GM12878 (cell line): ENCODE results near the gene BIRC3. TPM values are rescaled to one million over a fixed set of nuclear protein-coding genes. Genes with fewer than 3 reads are reported as not detected.
A peak's percentile ranks its signal among the peaks of the same experiment; 100 is the strongest.
"Not testable (repeated sequence)": the region's sequence is repeated elsewhere in the genome, so short reads cannot be mapped to it uniquely, and the experiment has no call there.

Source experiments
- ATAC-seq: fragments of 200-7000 bp; cut with Tn5 transposase; 3 replicates; pipeline ENCODE4 v1.9.1; 2020; ENCODE audit warnings: mild to moderate bottlenecking, moderate library complexity
- BruUV-seq: library from RNA; stranded (reverse); fragments of 400-500 nt; replicated peaks from 2 replicates; lab custom pipeline; 2021; lab: Mats Ljungman, UMichigan
- CTCF ChIA-PET: fragments of 300-600 bp; sonication (Branson Sonifier 250); formaldehyde crosslinking; extraction: SDS; loops from one replicate; lab custom pipeline; 2021; ENCODE audit warnings: inconsistent platforms; lab: Yijun Ruan, JAX
- POLR2A ChIA-PET: fragments of 350-600 bp; formaldehyde crosslinking; extraction: SDS; loops from one replicate; lab custom pipeline; 2021; ENCODE audit warnings: inconsistent platforms; lab: Charles Lee
- RAD21 ChIA-PET: fragments of 300-600 bp; sonication (Branson Sonifier 250); formaldehyde crosslinking; loops from one replicate; lab custom pipeline; 2023; ENCODE audit warnings: antibody characterized with exemption; ENCODE audit not compliant: unreplicated experiment; lab: Charles Lee
- SMC1A ChIA-PET: fragments of 300-600 bp; sonication (Branson Sonifier 250); formaldehyde crosslinking; loops from one replicate; lab custom pipeline; 2023; ENCODE audit not compliant: unreplicated experiment, uncharacterized antibody; lab: Charles Lee
- DNase-seq: peaks from one replicate; pipeline ENCODE4 v3.0.0-alpha.2; 2011; ENCODE audit warnings: low read depth, low spot score
- FAIRE-seq: peaks from 3 replicates; lab custom pipeline; 2011; peaks lifted over from hg19 to GRCh38; lab: Jason Lieb, UNC
- H2AFZ ChIP-seq: 2 replicates; pipeline ENCODE4 v1.6.0; 2011; ENCODE audit warnings: low read depth, low read length, control low read depth; ENCODE audit not compliant: control insufficient read depth
- H3K27ac ChIP-seq: 2 replicates; pipeline ENCODE4 v1.5.1; 2011; ENCODE audit warnings: control low read depth; ENCODE audit not compliant: control insufficient read depth, insufficient read depth
- H3K27me3 ChIP-seq, 2 experiments: replicated peaks in 1 of 2; 2 replicates each; pipeline versions ENCODE4 v1.6.0 to v1.6.1; 2011; ENCODE audit warnings: low read length in 1 of 2; ENCODE audit not compliant: control insufficient read depth in 2 of 2, insufficient read depth in 2 of 2
- H3K36me3 ChIP-seq, 2 experiments: 2 replicates each; pipeline ENCODE4 v1.5.1; 2011; ENCODE audit warnings: low read length in 1 of 2; ENCODE audit not compliant: control insufficient read depth in 2 of 2, insufficient read depth in 2 of 2
- H3K4me1 ChIP-seq: 2 replicates; pipeline ENCODE4 v1.6.1; 2011; ENCODE audit warnings: mild to moderate bottlenecking, low read length, moderate library complexity, mixed read lengths; ENCODE audit not compliant: control insufficient read depth, insufficient read depth
- H3K4me2 ChIP-seq: 2 replicates; pipeline ENCODE4 v1.6.0; 2011; ENCODE audit warnings: control low read depth; ENCODE audit not compliant: control insufficient read depth, insufficient read depth
- H3K4me3 ChIP-seq: fragments of 200-600 bp; sonication (generic); 2 replicates; pipeline ENCODE4 v1.5.1; 2016
- H3K79me2 ChIP-seq: 2 replicates; pipeline ENCODE4 v1.6.0; 2011; ENCODE audit warnings: low read length; ENCODE audit not compliant: control insufficient read depth, insufficient read depth
- H3K9ac ChIP-seq: 2 replicates; pipeline ENCODE4 v1.8.0; 2011; ENCODE audit warnings: low read length, control low read depth, mixed read lengths; ENCODE audit not compliant: control insufficient read depth, insufficient read depth
- H3K9me3 ChIP-seq: replicated peaks from 3 replicates; pipeline ENCODE4 v1.5.1; 2011; ENCODE audit warnings: mild to moderate bottlenecking, low read length; ENCODE audit not compliant: control insufficient read depth, insufficient read depth
- H4K20me1 ChIP-seq: 2 replicates; pipeline ENCODE4 v1.6.0; 2011; ENCODE audit not compliant: control insufficient read depth, insufficient read depth
- BACH1 ChIP-seq: fragments of 450-650 bp; IDR thresholded peaks from 2 replicates; pipeline ENCODE4 v1.6.1; 2017; ENCODE audit warnings: mild to moderate bottlenecking, borderline replicate concordance
- BRCA1 ChIP-seq: IDR thresholded peaks from 2 replicates; pipeline ENCODE4 v1.6.1; 2011; ENCODE audit warnings: low read depth, low read length, improper control_type of control experiment
- LARP7 ChIP-seq: fragments of 450-650 bp; IDR thresholded peaks from 2 replicates; pipeline ENCODE4 v1.6.1; 2017; ENCODE audit warnings: mild to moderate bottlenecking
- MLLT1 ChIP-seq: fragments of 450-650 bp; IDR thresholded peaks from 2 replicates; pipeline ENCODE4 v1.6.1; 2016; ENCODE audit warnings: mild to moderate bottlenecking
- RAD21 ChIP-seq: IDR thresholded peaks from 2 replicates; pipeline ENCODE4 v1.6.1; 2011; ENCODE audit warnings: mild to moderate bottlenecking, low read depth, low read length, moderate library complexity; ENCODE audit not compliant: insufficient read depth
- STAT1 ChIP-seq: fragments of 450-650 bp; conservative IDR thresholded peaks from 2 replicates; pipeline ENCODE4 v1.6.1; 2014; ENCODE audit warnings: antibody characterized with exemption, mild to moderate bottlenecking
- WGBS: methylation state at CpG from one replicate; pipeline ENCODE4 v1.1.6; 2016; ENCODE audit warnings: low lambda C conversion rate; ENCODE audit not compliant: insufficient replicate concordance, insufficient coverage; ENCODE audit errors: missing lambda C conversion rate; 5-methylcytosine and 5-hydroxymethylcytosine counted together
- in situ Hi-C: fragments of 300-500 bp; cut with MboI; formaldehyde crosslinking; loops from 9 replicates; pipeline ENCODE4 v1.14.3; 2018; ENCODE audit warnings: mixed read lengths
- intact Hi-C: fragments of 100-400 bp; cut with micrococcal nuclease; formaldehyde crosslinking; loops from one replicate; pipeline ENCODE4 v1.14.2; 2022; ENCODE audit not compliant: unreplicated experiment
- polyA plus RNA-seq, 11 experiments: library from polyadenylated mRNA; depleted of rRNA in 4 of 11; unstranded in 6 of 11; stranded (reverse) in 5 of 11; fragments of >200 nt; fragmentation: Nextera tagmentation in 4 of 11; fragmentation: Illumina TruSeq in 1 of 11; extraction: Ambion mirVana in 4 of 11; extraction: Trizol in 1 of 11; gene quantifications; 1 replicate in 1 of 11; 2 replicates in 10 of 11; pipeline versions ENCODE4 v1.2.1 to v1.2.3, GENCODE V29; 2011 to 2016; ENCODE audit warnings: inconsistent platforms in 2 of 11, missing spikeins in 2 of 11, low read depth in 1 of 11
- total RNA-seq, 4 experiments: library from RNA; depleted of rRNA in 3 of 4; stranded (reverse); fragments of >200 nt in 3 of 4; fragmentation: Illumina TruSeq in 1 of 4; extraction: Trizol in 1 of 4; gene quantifications; 2 replicates each; pipeline versions ENCODE4 v1.2.1 to v1.2.3, GENCODE V29; 2013 to 2021
- TF ChIP-seq, protein P1 (sequence below): IDR thresholded peaks from 2 replicates; pipeline ENCODE4 v1.6.1; 2011; ENCODE audit warnings: borderline replicate concordance, low read depth, mild to moderate bottlenecking, moderate library complexity, low read length; ENCODE audit not compliant: insufficient read depth, poor library complexity, severe bottlenecking
- TF ChIP-seq, protein P2 (sequence below): fragments of 450-650 bp; IDR thresholded peaks from 2 replicates; pipeline ENCODE4 v1.6.1; 2016; ENCODE audit warnings: mild to moderate bottlenecking
- TF ChIP-seq, protein P3 (sequence below): IDR thresholded peaks from 2 replicates; pipeline ENCODE4 v1.6.1; 2011; ENCODE audit warnings: low read depth, low read length, improper control_type of control experiment, borderline replicate concordance

BIRC3 gene
- total and polyA plus RNA-seq, 10 of the 15 experiments (the other 5 are each of a cell fraction or from before 2014, with no cell fraction given) = 42.1 to 351 (median 83.7) TPM

GRCh38 chr11:102341311-102341710 lies 24.0 kb downstream of the BIRC3 start:
- 56% methylated on average over 7 of the region's 7 CpGs for whole genome bisulfite sequencing
- ChIA-PET CTCF (interaction anchor here (0.7 to 8.3 kb wide), 56 partner anchors 8 to 716 kb away, joined by 3 to 361 read pairs (median 8); no protein-coding TSS in a partner anchor), POLR2A (interaction anchor here (0.6 to 1.8 kb wide), 8 partner anchors 27 to 325 kb away, joined by 3 to 11 read pairs (median 3); no protein-coding TSS in a partner anchor), SMC1A (interaction anchor here (0.9 to 5.4 kb wide), 39 partner anchors 9 to 331 kb away, joined by 3 to 242 read pairs (median 9); no protein-coding TSS in a partner anchor), RAD21 (interaction anchor here (0.7 to 10.4 kb wide), 32 partner anchors 9 to 392 kb away, joined by 3 to 308 read pairs (median 6); partner anchors contain the start of gene TMEM123)
- DNase-seq, FAIRE-seq, H2AFZ ChIP-seq, H4K20me1 ChIP-seq, BruUV-seq, H3K4me1 ChIP-seq, H3K4me2 ChIP-seq, H3K79me2 ChIP-seq, H3K36me3 ChIP-seq, H3K9ac ChIP-seq, H3K27ac ChIP-seq, H3K27me3 ChIP-seq, H3K9me3 ChIP-seq, H3K4me3 ChIP-seq, ATAC-seq: not testable (repeated sequence)
- intact Hi-C loops = loop anchor here (1.0 kb wide), 4 partner anchors 53 to 325 kb away; no protein-coding TSS in a partner anchor
- in situ Hi-C loops = loop anchor here (5.0 kb wide), 2 partner anchors 54 to 271 kb away; no protein-coding TSS in a partner anchor

DNA sequence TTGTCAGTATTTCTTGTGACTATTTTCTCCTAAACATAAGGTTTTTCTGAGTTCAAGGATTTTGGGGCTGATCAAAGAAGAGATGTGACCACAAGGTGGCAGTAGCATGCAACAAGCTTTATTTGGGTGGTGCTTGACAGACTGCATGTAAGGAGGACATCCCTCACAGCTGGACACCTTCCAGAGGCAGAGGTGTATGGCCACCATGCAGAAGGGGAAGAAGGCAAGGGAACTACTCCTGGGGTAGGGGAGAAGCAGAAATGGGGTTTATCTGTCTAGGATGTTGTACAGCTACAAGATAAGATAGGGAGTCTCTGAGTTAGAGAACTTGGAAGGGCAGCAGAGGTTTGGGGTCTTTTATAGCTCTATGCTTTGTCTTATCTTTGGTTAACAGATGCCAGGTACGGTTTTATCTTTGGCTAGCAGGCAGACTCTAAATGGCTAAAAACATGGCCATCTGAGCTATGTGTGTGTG lies 24.6 kb downstream of the BIRC3 start:
- Histone ChIP-seq H3K4me2 (no peak overlapping the region), H3K4me3 (no peak overlapping the region), H4K20me1 (no peaks in the 10 kb centered on the region), H3K27me3 (no peaks in the 10 kb centered on the region), H3K27ac (no peak overlapping the region), H3K79me2 (peaks cover 2% of the 10 kb centered on the region; the same call in 1 of the 2 replicates), H3K36me3 (peaks cover 3 to 8% of the 10 kb centered on the region in 2 experiments; a peak in 1 of 4 replicates), H3K9me3 (no peaks in the 10 kb centered on the region), H3K4me1 (no peaks in the 10 kb centered on the region), H2AFZ (no peak overlapping the region), H3K9ac (no peak overlapping the region)
- 0% methylated on average over 1 of the region's 1 CpG for WGBS
- DNase-seq (peak; percentile 76), ATAC-seq (peak; percentile 67), FAIRE-seq (no peak)
- ChIA-PET RAD21 (interaction anchor here (0.7 to 10.4 kb wide), 47 partner anchors 8 to 749 kb away, joined by 3 to 308 read pairs (median 5); partner anchors contain the start of genes BIRC3 and TMEM123), POLR2A (interaction anchor here (0.6 to 1.8 kb wide), 9 partner anchors 26 to 325 kb away, joined by 3 to 11 read pairs (median 3); no protein-coding TSS in a partner anchor), SMC1A (interaction anchor here (0.9 to 5.4 kb wide), 47 partner anchors 8 to 330 kb away, joined by 3 to 242 read pairs (median 7); no protein-coding TSS in a partner anchor), CTCF (interaction anchor here (0.7 to 8.3 kb wide), 72 partner anchors 8 to 716 kb away, joined by 3 to 361 read pairs (median 6); partner anchors contain the start of gene MMP7)
- intact Hi-C loops (loop anchor here (1.0 to 2.0 kb wide), 5 partner anchors 49 to 324 kb away; no protein-coding TSS in a partner anchor), in situ Hi-C loops (loop anchor here (5.0 kb wide), 2 partner anchors 55 to 270 kb away; no protein-coding TSS in a partner anchor)
- no TSS peak for BruUV-seq
- TF ChIP-seq RAD21 (peak; percentile 94), STAT1 (no peak), BRCA1 (no peak), MLLT1 (0 out of 2 replicates have a peak, but pooled peaks have one; percentile 13), BACH1 (no peak), LARP7 (no peak)
- TF ChIP-seq, protein P1, sequence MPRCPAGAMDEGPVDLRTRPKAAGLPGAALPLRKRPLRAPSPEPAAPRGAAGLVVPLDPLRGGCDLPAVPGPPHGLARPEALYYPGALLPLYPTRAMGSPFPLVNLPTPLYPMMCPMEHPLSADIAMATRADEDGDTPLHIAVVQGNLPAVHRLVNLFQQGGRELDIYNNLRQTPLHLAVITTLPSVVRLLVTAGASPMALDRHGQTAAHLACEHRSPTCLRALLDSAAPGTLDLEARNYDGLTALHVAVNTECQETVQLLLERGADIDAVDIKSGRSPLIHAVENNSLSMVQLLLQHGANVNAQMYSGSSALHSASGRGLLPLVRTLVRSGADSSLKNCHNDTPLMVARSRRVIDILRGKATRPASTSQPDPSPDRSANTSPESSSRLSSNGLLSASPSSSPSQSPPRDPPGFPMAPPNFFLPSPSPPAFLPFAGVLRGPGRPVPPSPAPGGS = no peak
- TF ChIP-seq, protein P2, sequence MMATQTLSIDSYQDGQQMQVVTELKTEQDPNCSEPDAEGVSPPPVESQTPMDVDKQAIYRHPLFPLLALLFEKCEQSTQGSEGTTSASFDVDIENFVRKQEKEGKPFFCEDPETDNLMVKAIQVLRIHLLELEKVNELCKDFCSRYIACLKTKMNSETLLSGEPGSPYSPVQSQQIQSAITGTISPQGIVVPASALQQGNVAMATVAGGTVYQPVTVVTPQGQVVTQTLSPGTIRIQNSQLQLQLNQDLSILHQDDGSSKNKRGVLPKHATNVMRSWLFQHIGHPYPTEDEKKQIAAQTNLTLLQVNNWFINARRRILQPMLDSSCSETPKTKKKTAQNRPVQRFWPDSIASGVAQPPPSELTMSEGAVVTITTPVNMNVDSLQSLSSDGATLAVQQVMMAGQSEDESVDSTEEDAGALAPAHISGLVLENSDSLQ = peak; percentile 73
- TF ChIP-seq, protein P3, sequence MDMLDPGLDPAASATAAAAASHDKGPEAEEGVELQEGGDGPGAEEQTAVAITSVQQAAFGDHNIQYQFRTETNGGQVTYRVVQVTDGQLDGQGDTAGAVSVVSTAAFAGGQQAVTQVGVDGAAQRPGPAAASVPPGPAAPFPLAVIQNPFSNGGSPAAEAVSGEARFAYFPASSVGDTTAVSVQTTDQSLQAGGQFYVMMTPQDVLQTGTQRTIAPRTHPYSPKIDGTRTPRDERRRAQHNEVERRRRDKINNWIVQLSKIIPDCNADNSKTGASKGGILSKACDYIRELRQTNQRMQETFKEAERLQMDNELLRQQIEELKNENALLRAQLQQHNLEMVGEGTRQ = no peak
